Esophagus mucosa (tissue), 1 donor: ENCODE measurements around the gene DQX1. TPM values are rescaled to one million over a fixed set of nuclear protein-coding genes. Genes with fewer than 3 reads are reported as not detected.
"Not testable (repeated sequence)": the region's sequence is repeated elsewhere in the genome, so short reads cannot be mapped to it uniquely, and the experiment has no call there.

Experiments used
- ATAC-seq: fragments of 200-7000 bp; cut with Tn5 transposase; one replicate; pipeline ENCODE4 v1.9.1; 2020
- total RNA-seq: library from RNA; stranded (reverse); gene quantifications from one replicate; pipeline ENCODE4 v1.2.4, GENCODE V29; 2023
- donor health status: DM: yes; HTN: yes; CAD: no.

Gene DQX1
- 5.6 TPM for total RNA-seq

DNA sequence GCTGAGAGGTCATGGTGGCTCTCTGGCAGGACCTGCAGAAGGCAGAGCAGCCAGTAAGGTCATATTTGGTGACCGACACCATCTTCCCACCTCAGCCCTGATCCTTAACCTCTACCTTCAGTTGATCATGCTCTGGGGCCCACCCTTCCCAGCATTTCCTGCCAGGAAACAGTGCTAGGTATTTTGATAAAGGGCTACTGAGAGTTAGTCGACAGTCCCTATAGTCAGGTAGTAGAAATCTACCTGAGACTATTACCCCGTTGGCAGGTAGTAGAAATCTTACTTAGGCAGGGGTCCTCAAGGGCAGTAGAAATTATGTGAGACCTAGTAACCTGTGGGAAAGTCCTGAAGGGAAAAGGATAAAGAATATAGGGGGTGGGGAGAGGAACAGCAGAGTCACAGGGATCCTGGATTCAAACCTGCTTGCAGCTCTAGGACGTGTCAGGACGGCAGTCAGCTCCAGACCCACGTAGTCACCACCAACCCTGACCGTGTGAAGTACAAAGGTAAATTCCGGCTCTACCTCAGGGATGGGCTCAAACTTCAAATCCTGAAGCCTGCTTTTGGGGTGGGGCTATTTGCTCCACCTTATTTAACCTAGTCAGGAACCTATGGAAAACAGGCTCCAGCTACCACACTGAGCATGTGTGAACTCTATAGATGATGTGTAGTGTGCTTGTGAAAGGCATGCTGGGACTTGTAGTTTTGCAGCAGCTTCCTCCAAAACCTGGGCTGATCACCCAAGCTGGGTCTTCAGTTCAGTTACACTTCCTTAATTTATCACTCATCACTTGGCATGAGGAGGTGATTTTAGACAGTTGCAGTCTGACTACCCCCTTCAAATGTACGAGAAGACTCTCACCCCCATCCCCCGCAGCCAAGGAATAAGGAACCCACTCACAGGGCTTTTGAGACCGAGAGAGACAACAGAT, at the start of gene DQX1:
Gene DQX1, minus strand, starts transcription at position 515 of the 932 bp plus-strand sequence. Its CDS starts 502 bp downstream, at position 13.
- peak; percentile 74 for ATAC-seq

DNA sequence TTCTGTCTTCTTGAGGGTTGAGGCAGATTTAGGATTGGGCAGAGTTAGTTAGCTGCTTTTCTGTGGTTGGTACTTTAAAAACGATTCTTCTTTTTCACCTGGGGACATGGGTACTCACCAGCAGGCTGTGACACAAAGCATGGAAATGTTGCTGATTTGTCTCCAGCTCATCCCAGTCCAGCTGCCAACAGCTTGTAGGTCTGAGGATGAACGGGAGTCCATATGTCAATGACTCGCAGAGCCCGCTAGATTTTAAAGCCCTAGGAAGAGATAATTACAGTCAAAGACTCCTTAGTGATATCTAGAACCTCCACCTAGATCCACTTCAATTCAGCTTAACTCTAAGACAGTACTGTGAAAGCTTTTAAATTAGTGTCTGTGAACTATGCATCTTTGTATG, 49.3 kb upstream of the DQX1 start:
- ATAC-seq, result no peak

- no peak for ATAC-seq
These were observed 47.9 kb upstream of the DQX1 start for GRCh38 chr2:74573747-74574562.

DNA sequence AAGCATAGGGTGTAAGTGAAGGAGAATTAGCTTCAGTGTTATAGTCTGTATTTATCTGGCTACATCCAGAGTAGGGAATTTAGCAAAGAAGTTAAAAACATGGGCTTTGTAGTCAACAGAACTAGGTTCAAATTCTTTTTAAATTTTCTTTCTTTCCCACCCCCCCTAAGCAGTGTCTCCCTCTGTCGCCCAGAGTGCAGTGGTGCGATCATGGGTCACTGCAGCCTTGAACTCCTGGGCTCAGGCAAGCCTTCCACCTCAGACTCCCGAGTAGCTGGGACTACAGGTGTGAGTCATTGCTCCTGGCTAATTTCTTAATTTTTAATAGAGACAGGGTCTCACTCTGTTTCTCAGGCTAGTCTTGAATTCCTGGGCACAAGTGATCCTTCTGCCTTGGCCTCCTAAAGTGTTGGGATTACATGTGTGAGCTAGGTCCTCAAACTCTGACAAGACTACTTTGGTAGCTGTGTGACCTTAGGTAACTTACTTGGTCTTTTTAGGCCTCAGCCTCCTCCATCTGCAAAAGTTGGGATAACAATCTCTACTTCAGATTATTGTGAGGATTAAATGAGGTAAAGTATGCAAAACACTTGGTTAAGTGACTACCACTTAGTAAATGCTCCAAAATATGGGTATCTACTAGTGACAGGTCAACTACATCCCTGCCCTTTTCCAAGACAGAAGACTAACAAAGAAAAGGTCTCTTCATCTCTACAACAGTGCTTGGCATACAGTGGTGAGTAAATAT, 46.3 kb upstream of the DQX1 start:
- ATAC-seq, result no peak

DNA sequence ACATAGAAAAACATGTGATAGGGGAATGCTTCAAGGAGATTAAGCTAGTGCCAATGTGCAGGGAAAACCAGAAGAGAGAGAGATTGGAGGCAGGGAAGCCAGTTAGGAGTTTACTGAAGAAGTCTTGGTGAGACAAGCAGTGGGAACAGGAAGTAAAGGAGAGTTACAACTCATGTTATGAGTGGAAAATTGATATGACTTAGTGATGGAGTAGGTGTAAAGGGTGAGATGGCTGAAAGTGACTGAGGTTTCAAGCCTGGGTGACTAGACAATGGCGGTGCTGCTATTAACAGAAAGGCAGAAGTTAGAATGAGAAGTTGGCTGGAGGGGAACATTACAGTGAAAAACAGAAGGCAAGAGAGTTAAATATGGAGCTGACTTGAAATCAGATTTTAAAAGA, 45.0 kb upstream of the DQX1 start:
- ATAC-seq, result no peak

DNA sequence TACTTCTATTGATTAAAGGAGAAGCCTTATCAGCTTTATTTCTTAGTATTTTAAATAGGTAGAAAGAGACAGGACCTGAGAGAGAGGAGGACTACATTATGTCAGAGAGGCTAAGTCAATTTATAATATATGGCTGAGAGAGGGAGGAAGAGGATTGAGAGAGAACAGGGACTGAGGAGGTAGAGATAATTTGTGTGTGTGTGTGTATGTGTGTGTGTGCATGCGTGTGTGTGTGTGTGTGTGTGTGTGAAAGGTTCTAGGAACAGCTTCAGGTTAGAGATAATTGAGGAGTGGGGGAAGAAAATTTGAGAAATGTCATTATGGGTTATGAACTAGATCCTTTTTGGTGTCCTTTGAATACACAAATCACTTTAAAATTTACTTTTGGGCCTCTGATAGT, 43.7 kb upstream of the DQX1 start:
- ATAC-seq, result no peak

DNA sequence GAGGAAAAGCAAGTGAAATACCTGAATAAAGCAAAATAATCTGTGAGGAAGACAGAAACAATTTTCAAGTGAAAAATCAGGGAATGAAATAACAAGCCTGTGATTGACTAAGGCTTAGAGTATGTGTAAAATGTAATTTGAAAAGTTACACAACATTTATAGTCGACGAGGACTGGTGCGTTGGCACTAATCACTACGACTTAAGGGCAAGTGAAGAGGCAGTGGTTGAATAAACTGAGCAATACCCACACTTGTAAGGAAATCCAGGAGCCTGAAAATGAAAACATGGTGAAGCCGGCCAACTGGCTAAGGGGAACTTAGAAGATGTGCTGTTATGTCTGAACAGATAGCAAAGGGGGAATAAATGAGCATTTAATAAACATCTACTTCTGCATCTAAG, 41.9 kb upstream of the DQX1 start:
- ATAC-seq, result no peak

DNA sequence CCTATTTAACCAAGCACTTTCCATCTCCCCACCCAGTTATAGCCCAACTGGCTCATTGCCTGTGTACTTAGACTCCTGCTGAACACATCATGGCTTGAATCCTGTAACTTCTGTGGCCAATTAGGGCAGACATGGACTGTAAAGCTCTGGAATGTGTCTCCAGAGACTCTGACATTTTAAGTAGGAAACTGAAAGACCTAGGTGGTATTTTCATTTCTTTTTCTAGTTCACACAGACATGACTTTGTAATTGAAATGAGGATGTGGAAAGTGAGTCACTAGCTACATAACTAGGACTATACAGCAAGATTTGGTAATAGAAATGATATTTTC, 40.7 kb upstream of the DQX1 start:
- no peak for ATAC-seq

DNA sequence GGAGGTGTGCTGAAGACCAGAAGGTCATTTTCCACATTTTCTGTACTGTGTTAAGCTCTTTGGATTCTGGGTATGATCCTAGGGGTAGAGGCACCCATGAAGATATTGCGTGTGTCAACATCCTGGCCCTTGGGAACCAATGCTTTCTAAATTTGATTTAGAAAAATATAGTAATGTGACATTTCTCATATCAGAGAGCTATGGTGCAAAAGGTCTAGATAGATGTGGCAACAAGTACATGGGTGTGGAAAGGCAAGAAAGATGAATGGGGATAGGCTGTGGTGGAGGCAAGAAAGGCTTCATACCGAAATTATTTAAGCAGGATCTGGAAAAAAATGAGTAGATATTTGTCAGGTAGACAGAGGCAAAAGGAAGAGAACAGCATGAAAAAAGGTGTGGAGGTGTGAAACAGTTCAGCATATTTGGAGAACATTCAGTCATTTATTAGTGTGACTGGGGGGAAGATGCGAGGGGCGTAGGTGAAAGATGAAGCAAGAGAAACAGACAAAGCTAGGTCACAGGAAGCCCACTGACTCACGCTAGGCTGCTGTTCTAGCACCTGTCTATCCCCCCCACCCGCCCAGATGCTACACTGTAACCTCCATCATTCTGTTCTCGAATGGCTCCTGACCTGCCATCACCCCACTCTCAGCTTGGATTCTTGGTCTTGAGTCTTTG, 40.2 kb upstream of the DQX1 start:
- no peak for ATAC-seq

GRCh38 chr2:74564222-74564621, 38.2 kb upstream of the DQX1 start:
- no peak for ATAC-seq

- no peak for ATAC-seq
These were observed 36.2 kb upstream of the DQX1 start for GRCh38 chr2:74562126-74562775.

DNA sequence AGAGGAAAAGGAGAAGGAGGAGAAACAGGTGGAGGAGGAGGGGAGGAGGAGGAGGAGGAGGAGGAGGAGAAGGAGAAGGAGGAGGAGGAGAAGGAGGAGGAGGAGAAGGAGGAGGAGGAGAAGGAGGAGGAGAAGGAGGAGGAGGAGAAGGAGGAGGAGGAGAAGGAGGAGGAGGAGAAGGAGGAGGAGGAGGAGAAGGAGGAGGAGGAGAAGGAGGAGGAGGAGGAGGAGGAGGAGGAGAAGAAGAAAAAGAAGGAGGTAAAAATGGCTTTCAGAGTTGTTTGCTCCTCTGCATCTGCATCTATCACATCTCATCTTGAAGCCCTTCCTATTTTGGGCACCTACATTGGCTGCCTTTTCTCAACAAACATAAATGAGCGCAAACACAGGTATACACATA, 35.0 kb upstream of the DQX1 start:
- ATAC-seq, result not testable (repeated sequence)

DNA sequence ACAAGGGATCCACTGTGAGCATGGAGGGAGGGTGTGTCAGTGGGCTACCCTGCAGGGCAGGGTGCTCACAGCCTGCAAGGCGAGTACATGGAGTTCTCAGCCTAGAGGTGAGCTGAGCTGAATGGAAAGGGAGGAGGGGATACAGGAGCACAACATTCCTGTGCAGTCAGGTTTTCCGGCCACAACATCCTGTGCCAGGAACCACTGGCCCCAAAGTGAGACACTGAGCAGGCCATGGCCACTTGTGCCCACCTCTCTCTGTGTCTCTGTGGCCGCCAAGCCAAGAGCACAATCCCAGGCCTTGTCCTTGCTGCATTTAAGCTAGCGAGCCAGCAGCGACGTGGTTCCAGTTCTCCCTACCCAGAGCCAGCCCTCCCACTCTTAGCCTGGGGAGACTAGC, 34.6 kb upstream of the DQX1 start:
- ATAC-seq, result no peak

GRCh38 chr2:74559912-74560311, 33.9 kb upstream of the DQX1 start:
- ATAC-seq, result no peak

GRCh38 chr2:74558284-74559230, 32.5 kb upstream of the DQX1 start:
- no peak for ATAC-seq

DNA sequence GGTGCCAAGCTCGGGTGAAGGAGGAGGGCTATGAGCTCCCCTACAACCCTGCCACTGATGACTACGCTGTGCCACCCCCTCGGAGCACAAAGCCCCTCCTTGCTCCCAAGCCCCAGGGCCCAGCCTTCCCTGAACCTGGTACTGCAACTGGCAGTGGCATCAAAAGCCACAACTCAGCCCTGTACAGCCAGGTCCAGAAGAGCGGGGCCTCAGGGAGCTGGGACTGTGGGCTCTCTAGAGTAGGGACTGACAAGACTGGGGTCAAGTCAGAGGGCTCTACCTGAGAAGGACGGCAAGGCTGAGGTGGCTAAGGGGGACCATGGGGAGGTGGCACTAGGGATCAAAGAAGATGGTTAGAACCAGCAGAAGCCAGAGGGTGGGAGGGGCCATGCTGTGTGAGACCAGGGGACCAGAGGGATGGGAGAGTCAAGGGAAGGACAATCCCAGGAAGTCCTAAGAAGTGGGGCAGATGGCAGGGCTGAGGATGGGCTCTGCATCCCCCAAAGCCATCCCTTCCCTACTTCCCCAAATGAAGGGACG, 30.9 kb upstream of the DQX1 start:
- no peak for ATAC-seq

- no peak for ATAC-seq
These were observed 30.1 kb upstream of the DQX1 start for GRCh38 chr2:74556159-74556558.

GRCh38 chr2:74555610-74556103, 29.6 kb upstream of the DQX1 start:
- ATAC-seq, result no peak

- ATAC-seq, result peak; percentile 41
These were observed 28.9 kb upstream of the DQX1 start for GRCh38 chr2:74554820-74555531.
